HepG2 (cell line): Measurements from ENCODE around the gene PIK3R3. TPM values are rescaled to one million over a fixed set of nuclear protein-coding genes. Genes with fewer than 3 reads are reported as not detected.

Experiments
- ATAC-seq: fragments of 200-7000 bp; cut with Tn5 transposase; 3 replicates; pipeline ENCODE4 v1.9.1; 2020; ENCODE audit warnings: mild to moderate bottlenecking, moderate library complexity
- BruUV-seq: library from RNA; stranded (reverse); fragments of 400-500 nt; replicated peaks from 2 replicates; lab custom pipeline; 2021; lab: Mats Ljungman, UMichigan
- CTCF ChIA-PET: fragments of 300-600 bp; formaldehyde crosslinking; extraction: SDS; loops from one replicate; lab custom pipeline; 2021; ENCODE audit warnings: low total read pairs, inconsistent platforms, low intra/inter-chr PET ratio; lab: Yijun Ruan, JAX
- POLR2A ChIA-PET: fragments of 350-600 bp; sonication (Branson Sonifier 250); formaldehyde crosslinking; loops from one replicate; lab custom pipeline; 2020; ENCODE audit warnings: antibody characterized with exemption, inconsistent platforms; lab: Yijun Ruan, JAX
- DNase-seq: peaks from one replicate; pipeline ENCODE4 v3.0.0-alpha.2; 2015; ENCODE audit warnings: low spot score
- FAIRE-seq: peaks from 3 replicates; lab custom pipeline; 2011; peaks lifted over from hg19 to GRCh38; lab: Jason Lieb, UNC
- H2AFZ ChIP-seq: one replicate; pipeline ENCODE4 v1.6.1; 2011; ENCODE audit warnings: low read length, inconsistent platforms
- H3K27ac ChIP-seq: fragments of 300-600 bp; 3 replicates; pipeline ENCODE4 v1.8.0; 2011; ENCODE audit warnings: mixed run types, mild to moderate bottlenecking, mixed read lengths, low read length, inconsistent platforms; ENCODE audit not compliant: insufficient read depth; ENCODE audit errors: extremely low read length
- H3K27me3 ChIP-seq, 2 experiments: fragments of 200-600 bp in 1 of 2; 2 replicates in 1 of 2; 3 replicates in 1 of 2; pipeline versions ENCODE4 v1.6.0 to v1.8.0; 2011; ENCODE audit warnings: low read length in 2 of 2, mild to moderate bottlenecking in 2 of 2, moderate library complexity in 2 of 2, inconsistent platforms in 1 of 2; ENCODE audit not compliant: insufficient read depth in 2 of 2, control insufficient read depth in 1 of 2
- H3K36me3 ChIP-seq, 2 experiments: fragments of 200-600 bp in 1 of 2; replicated peaks in 1 of 2; 2 replicates in 1 of 2; 3 replicates in 1 of 2; pipeline versions ENCODE4 v1.5.1 to v1.8.0; 2011; ENCODE audit warnings: low read length in 2 of 2, inconsistent platforms in 1 of 2; ENCODE audit not compliant: insufficient read depth in 2 of 2, control insufficient read depth in 1 of 2
- H3K4me1 ChIP-seq: 2 replicates; pipeline ENCODE4 v1.5.1; 2012; ENCODE audit warnings: low read length, inconsistent platforms; ENCODE audit not compliant: insufficient read depth
- H3K4me2 ChIP-seq: 2 replicates; pipeline ENCODE4 v1.6.0; 2011; ENCODE audit warnings: low read depth, low read length, inconsistent platforms
- H3K4me3 ChIP-seq, 3 experiments: fragments of 200-600 bp in 1 of 3; sonication (generic), shearing (Covaris generic) in 1 of 3; replicated peaks in 1 of 3; 2 replicates each; pipeline ENCODE4 v1.5.1; 2011 to 2016; ENCODE audit warnings: low read length in 3 of 3, inconsistent platforms in 2 of 3, low read depth in 2 of 3, mild to moderate bottlenecking in 2 of 3, control low read depth in 1 of 3, mixed read lengths in 1 of 3; ENCODE audit not compliant: insufficient read depth in 1 of 3
- H3K79me2 ChIP-seq: one replicate; pipeline ENCODE4 v1.6.1; 2011; ENCODE audit warnings: low read length, inconsistent platforms; ENCODE audit not compliant: insufficient read depth
- H3K9ac ChIP-seq: 2 replicates; pipeline ENCODE4 v1.6.0; 2011; ENCODE audit warnings: mild to moderate bottlenecking, low read depth, low read length, inconsistent platforms; ENCODE audit not compliant: insufficient read depth
- H3K9me3 ChIP-seq: 2 replicates; pipeline ENCODE4 v1.5.1; 2012; ENCODE audit warnings: mild to moderate bottlenecking, low read length
- H4K20me1 ChIP-seq: 2 replicates; pipeline ENCODE4 v1.6.0; 2011; ENCODE audit warnings: inconsistent platforms, mild to moderate bottlenecking, low read length, moderate library complexity; ENCODE audit not compliant: insufficient read depth
- ATF3 ChIP-seq: sonication (generic); formaldehyde crosslinking; IDR thresholded peaks from 2 replicates; pipeline ENCODE4 v1.4.0; 2020; ENCODE audit warnings: missing genetic modification reagents
- FOXC1 ChIP-seq: sonication (generic); formaldehyde crosslinking; IDR thresholded peaks from 2 replicates; pipeline ENCODE4 v1.8.0; 2022; ENCODE audit warnings: mild to moderate bottlenecking, missing genetic modification reagents, borderline replicate concordance
- HOXD1 ChIP-seq: sonication (generic); formaldehyde crosslinking; IDR thresholded peaks from 2 replicates; pipeline ENCODE4 v1.5.0; 2020; ENCODE audit warnings: missing genetic modification reagents
- MBD4 ChIP-seq: IDR thresholded peaks from 2 replicates; pipeline ENCODE4 v1.6.1; 2012; ENCODE audit warnings: low read length, inconsistent platforms, borderline replicate concordance
- RELA ChIP-seq: sonication (generic); formaldehyde crosslinking; IDR thresholded peaks from 2 replicates; pipeline ENCODE4 v1.4.0; 2020; ENCODE audit warnings: missing genetic modification reagents
- TARDBP ChIP-seq: sonication (generic); formaldehyde crosslinking; IDR thresholded peaks from 2 replicates; pipeline ENCODE4 v1.8.0; 2022; ENCODE audit warnings: mild to moderate bottlenecking, missing genetic modification reagents
- TMF1 ChIP-seq: sonication (generic); formaldehyde crosslinking; IDR thresholded peaks from 2 replicates; pipeline ENCODE4 v1.8.1; 2022; ENCODE audit warnings: low read depth, missing genetic modification reagents
- ZEB1 ChIP-seq: IDR thresholded peaks from 2 replicates; pipeline ENCODE4 v1.6.1; 2012; ENCODE audit warnings: mild to moderate bottlenecking, low read depth, inconsistent platforms; ENCODE audit not compliant: insufficient replicate concordance
- ZNF552 ChIP-seq: sonication (generic); formaldehyde crosslinking; IDR thresholded peaks from 2 replicates; pipeline ENCODE4 v1.9.0; 2022; ENCODE audit warnings: missing genetic modification reagents, mild to moderate bottlenecking, borderline replicate concordance
- ZNF567 ChIP-seq: sonication (generic); formaldehyde crosslinking; IDR thresholded peaks from 2 replicates; pipeline ENCODE4 v1.8.1; 2023; ENCODE audit warnings: mild to moderate bottlenecking, missing genetic modification reagents, borderline replicate concordance
- WGBS: methylation state at CpG from one replicate; pipeline ENCODE4 v1.1.6; 2017; ENCODE audit warnings: low lambda C conversion rate; 5-methylcytosine and 5-hydroxymethylcytosine counted together
- in situ Hi-C: cut with HindIII; loops from 2 replicates; pipeline ENCODE4 v1.10.0; 2017; ENCODE audit warnings: low pct_unique_long_range_greater_than_20kb; ENCODE audit not compliant: extremely low pct_ligation_motif_present
- intact Hi-C: fragments of 100-400 bp; cut with micrococcal nuclease; formaldehyde crosslinking; loops from one replicate; pipeline ENCODE4 v1.10.0; 2022; ENCODE audit not compliant: unreplicated experiment
- polyA plus RNA-seq, 8 experiments: library from polyadenylated mRNA; depleted of rRNA in 3 of 8; stranded (reverse) in 7 of 8; unstranded in 1 of 8; fragments of >200 nt; fragmentation: Illumina TruSeq in 4 of 8; extraction: Trizol in 4 of 8; gene quantifications; 2 replicates each; pipeline versions ENCODE4 v1.2.1 to v1.2.3, GENCODE V29; 2011 to 2016; ENCODE audit warnings: low read depth in 4 of 8, missing spikeins in 1 of 8, mixed read lengths in 1 of 8; ENCODE audit not compliant: insufficient read depth in 1 of 8
- total RNA-seq, 5 experiments: library from RNA; depleted of rRNA; stranded (reverse); fragments of >200 nt; fragmentation: Illumina TruSeq; extraction: Trizol; gene quantifications; 2 replicates each; pipeline ENCODE4 v1.2.3, GENCODE V29; 2016; ENCODE audit warnings: low read depth in 1 of 5
- TF ChIP-seq, protein P1 (sequence below): sonication (generic); formaldehyde crosslinking; IDR thresholded peaks from 2 replicates; pipeline ENCODE4 v1.4.0; 2020; ENCODE audit warnings: missing genetic modification reagents; ENCODE audit errors: not compliant biosample characterization
- TF ChIP-seq, protein P2 (sequence below), 2 experiments: sonication (generic) in 1 of 2; formaldehyde crosslinking in 1 of 2; IDR thresholded peaks; 2 replicates each; pipeline versions ENCODE4 v1.4.0 to v1.6.1; 2016 to 2020; ENCODE audit warnings: borderline replicate concordance in 1 of 2, low read depth in 1 of 2, mild to moderate bottlenecking in 1 of 2, missing genetic modification reagents in 1 of 2
- TF ChIP-seq, protein P3 (sequence below): IDR thresholded peaks from 2 replicates; pipeline ENCODE4 v1.6.1; 2016

Gene PIK3R3
- total and polyA plus RNA-seq, 2 of the 13 experiments (the other 11 are each of a cell fraction or from before 2014, with no cell fraction given) = 0.37 to 6.9 TPM

DNA sequence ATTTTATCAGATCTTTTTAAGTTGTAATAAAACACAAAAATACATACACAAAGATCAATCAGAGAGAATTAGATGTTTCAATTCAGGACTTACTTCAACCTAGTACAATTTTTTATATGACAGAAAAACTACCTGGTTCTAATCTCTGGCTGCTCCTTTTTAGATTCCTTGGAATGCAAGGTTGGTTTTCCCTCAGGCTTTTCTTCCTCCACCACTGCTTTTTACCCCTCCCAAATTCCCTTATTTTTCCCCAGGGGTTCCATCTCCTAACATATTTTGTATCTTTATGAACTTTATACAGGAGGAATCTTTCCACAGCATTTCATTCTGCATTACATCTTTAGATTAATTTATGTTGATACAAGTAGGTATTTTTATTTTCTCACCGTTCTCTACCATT is 33.2 kb downstream of the PIK3R3 start:
- CTCF ChIA-PET = no interaction called here

DNA sequence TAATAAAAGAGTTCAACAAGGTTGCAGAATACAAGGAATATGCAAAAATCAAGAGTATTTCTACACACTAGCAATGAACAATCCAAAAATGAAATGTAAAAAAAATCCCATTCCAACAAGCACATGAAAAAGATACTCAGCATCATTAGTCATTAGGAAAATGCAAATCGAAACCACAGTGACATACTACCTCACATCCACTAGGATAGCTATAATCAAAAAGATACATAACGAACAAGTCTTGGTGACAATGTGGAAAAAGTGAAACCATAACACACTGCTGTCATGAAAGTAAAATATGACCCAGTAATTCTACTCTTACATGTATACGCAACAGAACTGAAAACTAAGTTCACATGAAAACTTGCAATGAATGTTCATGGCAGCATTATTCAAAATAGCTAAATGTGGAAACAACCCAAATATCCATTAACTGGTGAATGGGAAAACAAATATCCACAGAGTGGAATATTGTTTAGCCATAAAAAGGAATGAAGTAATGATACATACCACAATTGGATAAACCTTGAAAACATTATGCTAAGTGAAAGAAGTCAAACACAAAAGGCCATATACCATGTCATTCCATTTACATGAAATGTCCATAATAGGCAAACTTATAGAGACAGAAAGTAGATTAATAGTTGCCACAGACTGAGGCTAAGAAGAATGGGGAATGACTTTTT is 34.3 kb downstream of the PIK3R3 start:
- ATAC-seq (no peak), FAIRE-seq (no peak), DNase-seq (no peak)
- no peak overlapping the region for H3K27ac ChIP-seq
- POLR2A ChIA-PET = no interaction called here
- no peaks in the 10 kb centered on the region for H3K9me3 ChIP-seq
- no TSS peak for BruUV-seq
- H3K4me2 ChIP-seq = no peak overlapping the region
- in situ Hi-C loops (no loop called here), intact Hi-C loops (no loop called here)
- H4K20me1 ChIP-seq = no peaks in the 10 kb centered on the region
- H3K9ac ChIP-seq = no peak overlapping the region
- no peak overlapping the region for H2AFZ ChIP-seq
- TF ChIP-seq, protein P1, sequence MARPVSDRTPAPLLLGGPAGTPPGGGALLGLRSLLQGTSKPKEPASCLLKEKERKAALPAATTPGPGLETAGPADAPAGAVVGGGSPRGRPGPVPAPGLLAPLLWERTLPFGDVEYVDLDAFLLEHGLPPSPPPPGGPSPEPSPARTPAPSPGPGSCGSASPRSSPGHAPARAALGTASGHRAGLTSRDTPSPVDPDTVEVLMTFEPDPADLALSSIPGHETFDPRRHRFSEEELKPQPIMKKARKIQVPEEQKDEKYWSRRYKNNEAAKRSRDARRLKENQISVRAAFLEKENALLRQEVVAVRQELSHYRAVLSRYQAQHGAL (CRISPR knock-in tag) = no peak
- TF ChIP-seq, protein P2, sequence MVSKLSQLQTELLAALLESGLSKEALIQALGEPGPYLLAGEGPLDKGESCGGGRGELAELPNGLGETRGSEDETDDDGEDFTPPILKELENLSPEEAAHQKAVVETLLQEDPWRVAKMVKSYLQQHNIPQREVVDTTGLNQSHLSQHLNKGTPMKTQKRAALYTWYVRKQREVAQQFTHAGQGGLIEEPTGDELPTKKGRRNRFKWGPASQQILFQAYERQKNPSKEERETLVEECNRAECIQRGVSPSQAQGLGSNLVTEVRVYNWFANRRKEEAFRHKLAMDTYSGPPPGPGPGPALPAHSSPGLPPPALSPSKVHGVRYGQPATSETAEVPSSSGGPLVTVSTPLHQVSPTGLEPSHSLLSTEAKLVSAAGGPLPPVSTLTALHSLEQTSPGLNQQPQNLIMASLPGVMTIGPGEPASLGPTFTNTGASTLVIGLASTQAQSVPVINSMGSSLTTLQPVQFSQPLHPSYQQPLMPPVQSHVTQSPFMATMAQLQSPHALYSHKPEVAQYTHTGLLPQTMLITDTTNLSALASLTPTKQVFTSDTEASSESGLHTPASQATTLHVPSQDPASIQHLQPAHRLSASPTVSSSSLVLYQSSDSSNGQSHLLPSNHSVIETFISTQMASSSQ (IDR thresholded peaks at IDR 0.05; ENCODE audit: low read depth) = no peak
- TF ChIP-seq, protein P2 (CRISPR knock-in tag; IDR thresholded peaks at IDR 0.05; ENCODE audit: borderline replicate concordance) = no peak
- TF ChIP-seq ZNF567 (CRISPR knock-in tag) = no peak
- no peak for TF ChIP-seq ZEB1
- no peak for TF ChIP-seq MBD4
- no peak for TF ChIP-seq RELA
- CTCF ChIA-PET = no interaction called here
- H3K4me1 ChIP-seq = no peaks in the 10 kb centered on the region
- no peak overlapping the region for H3K4me3 ChIP-seq
- no peaks in the 10 kb centered on the region for H3K27me3 ChIP-seq
- no peaks in the 10 kb centered on the region for H3K79me2 ChIP-seq
- 78% methylated on average over 3 of the region's 3 CpGs for WGBS
- H3K36me3 ChIP-seq = no peaks in the 10 kb centered on the region

More for the DNA sequence above, 33.2 kb downstream of the PIK3R3 start:
- Histone ChIP-seq H2AFZ (no peak overlapping the region), H3K27me3 (no peaks in the 10 kb centered on the region), H3K9ac (no peak overlapping the region), H3K79me2 (no peaks in the 10 kb centered on the region), H3K27ac (no peak overlapping the region), H4K20me1 (no peaks in the 10 kb centered on the region), H3K36me3 (no peaks in the 10 kb centered on the region), H3K4me1 (no peaks in the 10 kb centered on the region), H3K4me3 (no peak overlapping the region), H3K9me3 (no peaks in the 10 kb centered on the region), H3K4me2 (no peak overlapping the region)
- intact Hi-C loops = no loop called here
- POLR2A ChIA-PET = no interaction called here
- ATAC-seq = no peak
- 46% methylated on average over 1 of the region's 1 CpG for WGBS
- no peak for FAIRE-seq
- no peak for DNase-seq
- TF ChIP-seq TARDBP (CRISPR knock-in tag) = no peak
- TF ChIP-seq HOXD1 = no peak
- no peak for TF ChIP-seq FOXC1 (CRISPR knock-in tag)
- no peak for TF ChIP-seq TMF1 (CRISPR knock-in tag)
- no peak for TF ChIP-seq ATF3
- no peak for TF ChIP-seq ZNF552 (CRISPR knock-in tag)
- TF ChIP-seq, protein P3, sequence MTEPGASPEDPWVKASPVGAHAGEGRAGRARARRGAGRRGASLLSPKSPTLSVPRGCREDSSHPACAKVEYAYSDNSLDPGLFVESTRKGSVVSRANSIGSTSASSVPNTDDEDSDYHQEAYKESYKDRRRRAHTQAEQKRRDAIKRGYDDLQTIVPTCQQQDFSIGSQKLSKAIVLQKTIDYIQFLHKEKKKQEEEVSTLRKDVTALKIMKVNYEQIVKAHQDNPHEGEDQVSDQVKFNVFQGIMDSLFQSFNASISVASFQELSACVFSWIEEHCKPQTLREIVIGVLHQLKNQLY (CRISPR knock-in tag) = no peak
- BruUV-seq = no TSS peak
- in situ Hi-C loops = no loop called here
